Measurements from ENCODE around the gene EFR3B. TPM values are rescaled to one million over a fixed set of nuclear protein-coding genes. Genes with fewer than 3 reads are reported as not detected.

The EFR3B gene
- total and polyA plus RNA-seq, 2 of the 4 experiments (the other 2 are of a cell fraction) = 0.38 to 0.90 TPM

Small RNA genes within 50 kb of the gene (microRNA-seq; reads per million reads assigned to microRNA genes)
- not detected for gene RF00019 (ENCODE audit: insufficient read depth, insufficient read length)
- not detected for gene RN7SL856P (ENCODE audit: insufficient read depth, insufficient read length)

Small RNA genes within 50 kb of the gene (small RNA-seq; reads per million reads assigned to genes)
- gene RF00019 (0 reads per million in 5 experiments), gene RN7SL856P (0 reads per million in 5 experiments)

Other genes starting within 250 kb of the EFR3B start
- gene PTRHD1, start 248.7 kb upstream of the EFR3B start, total RNA-seq (2012; rRNA removed) = 11.7 and 17.2 TPM in 2 replicates
- gene PTRHD1, start 248.7 kb upstream of the EFR3B start, polyA plus RNA-seq (2012; rRNA removed) = 30.9 and 40.2 TPM in 2 replicates
- gene CENPO, start 248.7 kb upstream of the EFR3B start, total RNA-seq (2012; rRNA removed) = 24.2 and 27.2 TPM in 2 replicates
- gene CENPO, start 248.7 kb upstream of the EFR3B start, polyA plus RNA-seq (2012; rRNA removed) = 20.1 and 21.7 TPM in 2 replicates
- 16.4 and 17.4 TPM in 2 replicates for gene ADCY3, start 121.8 kb upstream of the EFR3B start, total RNA-seq (2012; rRNA removed)
- gene ADCY3, start 121.8 kb upstream of the EFR3B start, polyA plus RNA-seq (2012; rRNA removed) = 46.1 and 50.4 TPM in 2 replicates
- 2.0 and 2.8 TPM in 2 replicates for gene DNAJC27, start 70.1 kb upstream of the EFR3B start, total RNA-seq (2012; rRNA removed)
- 1.3 and 1.6 TPM in 2 replicates for gene DNAJC27, start 70.1 kb upstream of the EFR3B start, polyA plus RNA-seq (2012; rRNA removed)
- not detected in 2 replicates for gene POMC, start 126.5 kb downstream of the EFR3B start, total RNA-seq (2012; rRNA removed)
- 0.17 and 0.47 TPM in 2 replicates for gene POMC, start 126.5 kb downstream of the EFR3B start, polyA plus RNA-seq (2012; rRNA removed)

Measured in IMR-90 (cell line).